ENCODE data around the gene SLC6A8.
"Not testable (repeated sequence)": the region's sequence is repeated elsewhere in the genome, so short reads cannot be mapped to it uniquely, and the experiment has no call there.

The SLC6A8 gene

DNA sequence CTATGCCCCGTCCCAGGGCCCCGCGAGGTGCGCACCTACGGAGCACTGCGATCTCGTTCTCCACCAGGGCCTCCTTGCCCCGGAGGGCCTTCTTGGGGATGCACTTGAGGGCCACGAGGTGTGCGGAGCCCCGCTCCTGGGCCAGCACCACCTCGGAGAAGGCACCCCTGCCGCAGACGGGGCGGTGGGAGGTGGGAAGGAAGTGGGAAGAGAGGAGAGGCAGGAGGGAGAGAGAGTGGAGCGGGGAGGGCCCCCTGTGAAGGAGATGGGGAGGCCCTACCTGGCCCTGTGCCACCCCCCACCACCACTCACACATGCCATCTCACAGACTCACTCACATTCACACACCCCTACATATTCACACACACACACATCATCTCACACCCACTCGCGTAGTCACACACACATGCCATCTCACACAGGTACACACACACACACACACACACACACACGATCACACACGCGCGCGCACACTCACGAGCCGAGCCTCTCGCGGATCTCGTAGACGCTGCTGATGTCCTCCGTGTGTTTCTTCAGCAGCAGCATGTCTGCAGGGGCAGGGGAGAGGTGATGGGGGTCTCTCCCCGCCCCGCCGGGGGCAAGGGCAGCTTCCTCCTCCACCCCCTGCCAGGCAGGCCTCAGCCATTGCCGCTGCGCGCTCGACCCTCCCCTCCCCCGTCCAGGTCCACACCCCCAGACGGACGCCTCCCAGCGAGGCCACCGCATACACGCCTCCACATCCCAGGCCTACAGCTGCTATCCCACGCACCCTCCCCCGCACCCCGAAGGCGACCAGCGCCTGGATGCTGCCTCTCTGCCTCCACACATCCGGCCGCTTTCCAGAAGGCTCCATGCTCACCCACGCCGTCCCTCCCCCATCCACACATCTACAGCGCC lies 14.9 kb upstream of the SLC6A8 start:
- DNase-seq (ENCODE audit: low spot score), result no peak

DNA sequence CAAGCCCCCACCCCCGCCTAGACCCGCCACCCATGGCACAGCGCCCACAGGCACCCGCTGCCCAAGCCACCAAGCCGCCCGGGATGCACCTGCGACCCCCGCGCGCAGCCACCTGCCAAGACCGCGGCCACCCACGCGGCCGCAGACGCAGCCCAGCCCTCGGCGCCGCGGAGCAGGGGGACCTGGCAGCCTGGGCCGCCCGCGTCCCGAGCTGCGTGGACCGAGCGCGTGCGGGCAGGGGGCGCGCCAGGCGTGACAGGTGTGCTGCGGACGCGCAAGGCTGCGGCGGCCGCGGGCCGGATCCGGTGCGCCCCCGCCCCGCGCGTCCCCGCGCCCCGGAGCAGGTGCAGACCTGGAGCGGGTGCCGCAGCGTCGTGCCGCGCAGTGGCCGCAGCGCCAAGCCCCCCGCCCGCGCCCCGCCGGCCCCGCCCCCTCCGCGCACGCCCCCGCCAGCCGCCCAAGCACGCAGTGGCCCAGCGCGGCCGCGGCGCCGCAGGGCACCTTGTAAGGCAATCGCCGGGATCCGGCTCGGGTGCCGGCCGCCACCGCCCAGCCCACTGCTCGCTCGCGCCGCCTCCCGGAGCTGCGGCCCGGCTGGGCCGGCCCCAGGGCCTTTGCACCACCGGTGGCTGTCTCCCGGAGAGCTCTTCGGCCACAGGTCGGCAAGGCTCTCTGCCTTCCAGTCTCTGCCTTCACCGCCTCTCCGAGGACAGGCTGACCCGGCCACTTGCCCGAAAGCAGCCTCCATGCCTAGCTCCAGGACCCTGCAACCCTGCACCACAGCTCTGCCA lies 14.1 kb upstream of the SLC6A8 start, which contains the start of gene PNCK:
Gene PNCK (minus strand): TSS at position 386 of the 791 bp plus-strand sequence. CDS start 737 bp downstream, outside the sequence.
- no peak for DNase-seq (ENCODE audit: low spot score)

DNA sequence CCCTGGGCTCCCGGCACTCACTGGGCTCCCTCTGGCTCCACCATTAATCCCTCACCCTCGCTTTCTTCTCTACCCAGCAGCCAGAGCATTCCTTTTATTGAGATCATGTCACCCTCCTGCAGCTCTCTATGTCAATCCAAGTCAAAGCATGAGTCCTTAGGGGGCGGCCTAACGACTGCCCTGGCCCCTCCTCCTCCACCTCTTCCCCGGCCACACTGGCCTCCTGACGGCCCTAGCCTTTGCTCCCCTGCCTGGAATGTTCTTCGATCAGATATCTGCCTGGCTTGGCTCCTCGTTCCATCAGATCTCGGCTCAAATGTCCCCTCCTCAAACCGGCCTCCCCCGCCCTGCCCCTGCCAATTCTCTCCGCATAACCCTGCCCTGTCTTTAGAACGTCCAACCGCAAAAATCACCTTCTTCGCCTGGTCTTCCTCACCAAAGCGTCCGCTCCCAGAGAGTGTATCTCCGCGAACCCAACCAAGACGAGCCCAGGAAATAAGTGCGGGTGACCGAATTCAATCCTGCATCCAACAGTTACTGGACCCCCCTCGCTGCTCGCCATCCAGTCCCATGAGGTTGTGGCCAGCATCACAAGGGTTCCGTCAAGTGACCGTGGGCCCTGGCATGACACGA lies 13.4 kb upstream of the SLC6A8 start:
- DNase-seq (ENCODE audit: low spot score), result no peak

DNA sequence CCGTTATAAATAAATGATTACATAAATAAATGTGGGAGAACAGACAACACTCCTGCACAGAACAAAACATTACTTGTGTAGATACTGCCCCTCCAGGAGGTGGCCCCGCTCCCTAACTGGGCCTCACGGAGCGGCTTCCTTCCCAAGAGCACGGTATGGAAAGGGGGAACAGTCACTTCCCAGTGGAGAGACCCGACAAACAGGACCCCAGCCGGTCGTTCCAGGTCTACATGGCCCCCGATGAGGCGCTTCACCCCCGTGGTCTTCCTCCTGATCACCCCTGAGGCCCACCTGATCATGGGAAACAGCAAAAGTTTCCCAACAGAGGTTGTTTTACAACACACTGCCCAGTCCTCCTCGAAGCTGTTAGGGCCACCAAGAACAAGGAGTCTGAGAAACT lies 6.6 kb upstream of the SLC6A8 start:
- no peak for DNase-seq (ENCODE audit: low spot score)

DNA sequence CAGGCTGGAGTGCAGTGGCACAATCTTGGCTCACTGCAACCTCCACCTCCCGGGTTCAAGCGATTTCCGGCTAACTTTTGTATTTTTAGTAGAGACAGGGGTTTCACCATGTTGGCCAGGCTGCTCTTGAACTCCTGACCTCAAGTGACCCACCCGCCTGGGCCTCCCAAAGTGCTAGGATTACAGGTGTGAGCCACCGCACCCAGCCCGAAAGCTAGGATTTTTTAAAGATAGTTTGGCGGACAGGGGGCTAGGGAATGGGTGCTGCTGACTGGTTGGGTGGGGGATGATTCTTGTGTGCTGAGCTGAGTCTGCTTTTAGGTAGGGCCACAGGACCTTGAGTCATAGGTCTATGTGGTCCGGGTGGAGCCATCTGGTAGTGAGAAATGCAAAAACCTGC lies 4.2 kb upstream of the SLC6A8 start:
- not testable (repeated sequence) for DNase-seq (ENCODE audit: low spot score)

DNA sequence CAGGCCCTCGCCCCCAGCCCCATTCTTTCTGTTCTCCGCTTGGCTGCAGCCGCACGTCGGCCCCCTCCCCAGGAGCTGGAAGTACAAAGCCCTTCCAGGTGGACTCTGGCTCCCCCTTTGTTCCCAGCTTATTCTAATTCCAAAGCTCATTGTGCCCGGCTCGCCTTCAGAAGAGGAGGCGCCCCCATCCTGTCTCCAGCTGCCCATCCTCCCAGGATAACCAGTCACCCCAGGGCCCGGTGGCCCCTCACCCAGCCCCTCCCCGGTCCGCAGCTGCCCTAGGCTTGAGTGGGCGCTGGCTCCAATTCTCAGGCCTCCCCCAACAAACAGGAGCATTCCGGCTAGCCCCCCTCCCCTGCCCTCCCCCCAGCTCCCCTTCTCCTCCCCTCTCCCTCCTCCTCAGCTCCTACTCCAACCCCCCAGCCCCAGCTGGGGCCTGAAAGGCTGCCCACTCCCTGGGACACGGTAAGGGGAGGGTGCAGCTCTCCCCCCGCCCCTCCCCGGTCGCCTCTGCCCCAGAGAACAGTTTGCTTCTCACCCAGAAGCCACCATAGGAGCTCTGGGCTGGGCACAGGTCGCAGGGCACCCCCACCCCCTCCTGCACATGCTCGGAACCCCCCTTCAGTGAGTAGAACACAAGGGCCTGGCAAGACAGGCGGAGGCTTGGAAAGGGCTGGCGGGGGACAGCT lies 3.1 kb upstream of the SLC6A8 start:
- DNase-seq (ENCODE audit: low spot score), result no peak

DNA sequence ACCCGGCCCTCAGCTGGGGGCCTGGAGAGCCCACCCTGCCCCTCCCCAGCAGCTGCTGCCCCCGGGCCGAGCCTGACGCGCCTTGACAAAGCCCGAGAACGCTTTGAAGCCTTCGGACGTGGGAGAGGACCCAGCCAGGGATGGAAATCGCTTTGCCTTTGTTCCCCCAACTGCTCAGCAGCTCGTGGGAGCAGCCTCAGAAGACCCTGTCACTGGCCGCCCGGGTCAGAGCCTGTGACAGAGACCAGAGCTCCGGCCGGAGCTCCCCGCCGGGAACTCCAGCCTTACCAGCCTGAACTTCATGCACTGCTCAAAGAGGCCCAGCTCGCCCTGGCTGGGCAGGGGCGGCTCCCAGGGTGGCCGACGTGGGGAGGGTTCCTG lies 2.6 kb upstream of the SLC6A8 start:
- no peak for DNase-seq (ENCODE audit: low spot score)

DNA sequence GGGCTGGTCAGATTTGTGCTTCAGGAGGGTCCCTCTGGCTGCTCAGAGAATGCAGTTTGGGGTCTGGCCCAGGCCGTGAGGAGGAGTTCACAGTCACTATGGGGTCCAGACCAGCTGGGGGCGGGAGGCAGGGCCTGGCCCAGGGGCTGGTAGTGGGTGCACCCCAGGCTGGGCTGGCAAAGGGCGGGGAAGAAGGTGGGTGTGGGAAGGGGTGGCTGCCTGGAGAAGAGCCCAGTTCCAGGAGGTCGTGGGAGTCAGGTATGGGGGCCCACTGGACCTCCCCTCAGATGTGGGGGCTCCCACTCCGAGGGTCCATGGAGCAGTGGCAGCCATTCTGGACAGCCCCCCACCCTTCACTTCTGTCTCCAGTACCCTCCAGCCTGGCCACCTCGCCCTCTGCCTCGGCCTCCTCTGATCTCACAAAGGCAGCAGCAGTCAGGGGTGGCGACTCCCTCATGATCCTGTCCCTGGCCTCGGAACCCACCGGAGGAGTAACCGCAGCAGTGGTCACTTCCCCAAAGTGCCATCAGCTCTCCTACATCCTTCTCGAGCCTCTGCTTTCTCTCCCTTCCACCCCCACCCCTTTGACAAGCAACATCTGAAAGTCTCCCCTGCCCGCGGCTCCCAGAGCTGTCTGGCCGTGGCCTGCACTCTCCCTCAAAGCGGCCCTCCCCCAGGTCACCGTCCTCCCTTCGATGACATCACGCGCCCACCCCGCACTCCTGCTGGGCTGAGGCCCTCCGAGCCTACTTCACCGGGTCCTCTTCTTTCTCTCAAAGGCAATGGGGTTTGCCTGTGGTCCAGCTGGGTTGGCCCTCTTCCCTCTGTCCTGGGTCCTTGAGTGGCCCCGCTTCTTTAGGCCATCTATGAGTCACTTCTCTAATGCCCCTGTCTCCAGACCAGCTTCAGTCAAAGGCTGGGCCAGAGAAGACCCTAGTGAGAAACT lies 1.7 kb upstream of the SLC6A8 start:
- no peak for DNase-seq (ENCODE audit: low spot score)

DNA sequence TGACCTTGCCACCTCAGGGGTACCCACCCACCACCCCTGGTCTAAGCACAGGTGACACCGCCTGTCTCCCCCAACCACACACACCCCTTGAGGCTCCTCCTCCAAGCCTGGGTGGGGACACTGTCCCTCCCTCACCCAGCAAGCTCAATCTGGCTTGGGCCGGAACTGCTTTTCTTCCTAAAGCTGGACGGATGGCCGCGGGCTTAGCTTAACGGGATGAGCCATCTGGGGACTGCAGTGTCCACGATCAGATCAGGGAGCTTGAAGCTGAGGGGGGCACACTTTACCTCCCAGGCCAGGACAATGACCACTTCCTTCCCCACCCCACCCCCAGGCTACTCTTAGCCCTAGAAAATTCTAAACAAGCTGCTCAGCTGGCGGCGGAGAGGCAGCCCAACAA lies 1.0 kb upstream of the SLC6A8 start:
- no peak for DNase-seq (ENCODE audit: low spot score)

DNA sequence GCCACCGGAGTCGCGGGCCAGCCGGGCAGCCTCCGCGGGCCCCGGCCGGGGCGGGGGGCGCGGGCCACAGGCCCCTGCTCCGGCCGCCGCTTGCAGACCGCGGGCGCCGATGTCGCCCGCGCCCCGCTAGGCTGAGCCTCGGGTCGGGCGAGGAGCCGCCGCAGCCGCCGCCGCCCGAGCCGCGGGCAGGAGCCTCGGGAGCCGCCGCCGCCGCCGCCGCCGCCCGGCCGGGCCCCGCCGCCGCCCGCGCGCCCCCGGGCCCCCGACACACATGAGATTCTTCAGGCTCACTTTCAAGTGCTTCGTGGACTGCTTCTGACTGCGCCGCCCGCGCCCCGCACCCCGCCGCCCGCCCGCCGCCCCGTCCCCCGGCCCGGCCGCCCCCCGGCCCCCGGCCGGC lies 345 bp downstream of the SLC6A8 start:
- DNase-seq (ENCODE audit: low spot score), result peak; percentile 27

DNA sequence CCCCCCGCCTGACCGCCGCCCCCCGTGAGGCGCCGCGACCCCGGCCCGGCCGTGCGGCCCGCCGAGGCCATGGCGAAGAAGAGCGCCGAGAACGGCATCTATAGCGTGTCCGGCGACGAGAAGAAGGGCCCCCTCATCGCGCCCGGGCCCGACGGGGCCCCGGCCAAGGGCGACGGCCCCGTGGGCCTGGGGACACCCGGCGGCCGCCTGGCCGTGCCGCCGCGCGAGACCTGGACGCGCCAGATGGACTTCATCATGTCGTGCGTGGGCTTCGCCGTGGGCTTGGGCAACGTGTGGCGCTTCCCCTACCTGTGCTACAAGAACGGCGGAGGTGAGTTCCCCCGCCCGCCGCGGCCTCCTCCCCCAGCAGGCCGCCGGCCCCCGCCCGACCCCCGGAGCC lies 780 bp downstream of the SLC6A8 start:
- DNase-seq (ENCODE audit: low spot score), result no peak

DNA sequence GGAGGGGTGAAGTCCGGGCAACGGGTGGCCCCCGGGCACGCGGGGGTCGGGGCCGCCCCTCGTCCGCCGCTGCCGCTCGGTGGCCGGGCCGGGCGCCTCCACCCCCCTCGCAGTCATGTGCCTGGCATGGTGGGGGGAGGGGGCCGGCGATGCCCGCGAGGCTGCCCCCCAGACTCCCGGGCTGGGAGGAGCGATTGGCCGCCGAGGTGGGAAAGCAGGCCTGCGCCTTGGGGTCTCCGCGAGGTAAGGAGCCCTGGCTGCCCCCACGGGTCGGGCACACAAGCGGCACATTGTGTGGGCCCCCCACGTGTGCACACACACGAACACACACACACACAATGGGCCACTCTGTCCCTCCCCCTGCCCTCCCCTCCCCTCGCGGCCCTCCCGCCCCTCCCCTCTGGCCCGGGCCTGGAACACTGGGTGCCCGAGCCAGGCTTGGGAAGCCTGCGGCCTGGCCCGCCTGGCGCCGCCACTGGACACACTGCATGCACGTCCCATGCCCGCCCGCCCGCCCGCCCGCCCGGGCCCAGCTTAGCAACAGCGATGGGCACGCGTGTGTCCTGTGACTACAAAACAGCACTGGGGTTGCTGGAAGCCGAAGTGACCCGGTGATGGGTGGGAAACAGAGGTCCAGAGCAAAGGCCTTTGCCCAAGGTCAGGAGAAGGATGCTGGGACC lies 1.3 kb downstream of the SLC6A8 start:
- peak; percentile 55 for DNase-seq (ENCODE audit: low spot score)

DNA sequence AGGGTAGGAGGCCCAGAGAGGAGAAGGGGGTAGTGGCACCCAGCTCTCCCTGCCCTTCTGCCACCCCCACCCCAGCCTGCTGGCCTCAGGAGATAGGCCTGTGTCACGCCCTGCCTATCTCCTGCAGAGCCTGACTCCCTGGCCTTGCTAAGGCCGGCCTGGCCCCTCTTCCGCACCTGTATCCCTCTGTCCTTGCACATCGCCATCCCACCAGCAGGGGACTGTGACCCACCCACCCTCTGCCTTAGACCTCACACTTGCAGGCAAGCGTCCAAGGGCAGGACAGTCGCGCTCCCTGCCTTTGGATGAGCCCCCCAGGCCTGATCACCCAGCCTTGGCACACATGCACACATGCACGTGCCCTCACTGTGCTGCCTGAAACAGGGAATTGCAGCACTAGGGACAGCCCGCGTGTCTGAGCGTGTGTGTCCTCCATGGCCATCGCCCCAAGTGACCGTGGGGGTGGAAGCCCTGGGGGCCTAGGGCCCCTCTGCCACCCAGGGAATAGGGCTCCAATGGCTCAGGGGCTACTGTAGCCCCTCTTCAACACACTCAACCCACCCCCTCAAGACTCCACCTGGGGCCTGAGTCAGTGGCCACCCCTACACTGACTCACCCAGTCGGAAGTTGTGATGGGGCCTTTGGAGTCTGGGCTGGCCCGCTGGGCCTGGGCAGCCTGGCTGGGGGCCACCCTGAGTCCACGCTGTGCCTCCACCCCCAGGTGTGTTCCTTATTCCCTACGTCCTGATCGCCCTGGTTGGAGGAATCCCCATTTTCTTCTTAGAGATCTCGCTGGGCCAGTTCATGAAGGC lies 2.1 kb downstream of the SLC6A8 start:
- no peak for DNase-seq (ENCODE audit: low spot score)

DNA sequence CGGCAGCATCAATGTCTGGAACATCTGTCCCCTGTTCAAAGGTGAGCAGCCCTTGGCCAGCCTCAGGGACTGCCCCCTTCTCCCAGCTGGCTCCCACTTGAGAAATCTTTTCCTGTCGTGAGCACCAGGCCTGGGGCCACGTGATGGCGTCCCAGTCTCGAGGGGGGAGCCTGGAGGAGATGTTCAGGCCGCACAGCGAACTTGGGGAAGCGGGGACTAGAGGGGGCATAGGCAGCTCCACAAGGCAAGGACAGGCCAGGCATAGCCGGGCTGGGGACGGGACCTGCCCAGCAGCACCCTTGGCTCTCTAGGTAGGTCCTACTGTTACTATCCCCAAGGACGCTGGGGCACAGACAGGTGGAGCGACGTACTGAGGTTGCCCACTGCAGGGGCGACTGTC lies 2.7 kb downstream of the SLC6A8 start:
- no peak for DNase-seq (ENCODE audit: low spot score)

DNA sequence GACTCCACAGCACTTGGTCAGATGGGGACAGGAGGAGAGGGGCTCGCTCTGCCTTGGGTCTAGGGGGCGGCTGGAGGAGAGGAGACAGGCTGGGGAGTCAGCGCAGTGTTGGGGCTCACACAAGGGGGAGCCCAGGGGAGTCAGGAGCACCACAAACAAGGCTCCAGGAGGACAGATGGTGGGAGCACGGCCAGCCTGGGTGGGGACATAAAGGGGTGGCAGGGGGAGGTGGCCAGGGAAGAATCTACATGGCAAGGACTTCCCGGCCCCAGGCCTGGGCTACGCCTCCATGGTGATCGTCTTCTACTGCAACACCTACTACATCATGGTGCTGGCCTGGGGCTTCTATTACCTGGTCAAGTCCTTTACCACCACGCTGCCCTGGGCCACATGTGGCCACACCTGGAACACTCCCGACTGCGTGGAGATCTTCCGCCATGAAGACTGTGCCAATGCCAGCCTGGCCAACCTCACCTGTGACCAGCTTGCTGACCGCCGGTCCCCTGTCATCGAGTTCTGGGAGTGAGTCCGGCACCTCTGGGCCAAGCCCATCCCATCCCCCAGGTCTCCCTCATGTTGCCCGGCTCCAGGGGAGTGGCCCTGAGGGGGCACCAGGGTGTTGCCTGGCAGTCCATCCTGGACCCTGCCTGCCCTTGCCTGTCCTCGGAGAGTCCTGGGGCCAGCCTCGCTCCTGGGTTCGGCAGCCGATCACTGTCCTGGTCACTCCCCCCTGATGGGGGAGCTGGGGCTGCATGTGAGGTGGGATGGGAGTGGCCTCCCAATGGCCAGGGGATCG lies 3.5 kb downstream of the SLC6A8 start:
- DNase-seq (ENCODE audit: low spot score), result not testable (repeated sequence)

DNA sequence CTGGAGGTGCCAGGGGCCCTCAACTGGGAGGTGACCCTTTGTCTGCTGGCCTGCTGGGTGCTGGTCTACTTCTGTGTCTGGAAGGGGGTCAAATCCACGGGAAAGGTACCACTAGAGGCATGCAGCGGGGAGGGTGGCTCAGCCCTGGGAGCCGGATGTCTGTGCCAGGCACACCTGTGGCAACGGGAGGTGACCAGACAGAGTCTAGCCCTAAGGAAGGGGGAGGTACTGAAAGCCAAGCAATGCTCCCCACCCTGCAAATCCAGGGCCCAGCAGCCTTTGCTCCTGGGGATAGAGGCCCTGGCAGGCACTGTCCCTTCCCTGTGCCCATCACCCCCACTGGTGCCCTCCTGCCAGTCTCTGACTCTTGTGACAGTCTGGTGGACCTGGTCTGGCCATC lies 4.3 kb downstream of the SLC6A8 start:
- DNase-seq (ENCODE audit: low spot score), result no peak

DNA sequence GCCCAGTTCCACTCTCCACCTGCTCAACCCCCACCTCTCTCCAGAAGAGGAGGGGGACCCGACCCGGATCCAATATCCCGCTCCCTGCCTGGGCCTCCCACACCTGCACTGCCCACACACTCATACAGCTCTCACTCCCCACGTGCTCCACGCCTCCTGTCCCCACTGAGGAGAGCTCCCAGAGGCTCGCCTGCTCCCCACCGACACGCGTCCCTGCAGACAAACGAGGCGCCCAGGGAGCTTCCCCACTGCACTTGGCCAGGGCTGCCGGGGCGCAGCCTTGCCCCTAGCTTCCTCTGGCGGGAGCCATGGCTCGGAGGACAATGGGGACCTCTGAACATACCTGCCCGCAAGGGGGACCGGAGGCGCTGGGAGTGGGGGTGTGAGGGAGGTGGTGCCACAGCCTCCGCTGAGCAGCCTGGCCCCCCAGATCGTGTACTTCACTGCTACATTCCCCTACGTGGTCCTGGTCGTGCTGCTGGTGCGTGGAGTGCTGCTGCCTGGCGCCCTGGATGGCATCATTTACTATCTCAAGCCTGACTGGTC lies 5.0 kb downstream of the SLC6A8 start:
- no peak for DNase-seq (ENCODE audit: low spot score)
